HCT116 (cell line): Measurements from ENCODE around the gene INPP5F. TPM values are rescaled to one million over a fixed set of nuclear protein-coding genes. Genes with fewer than 3 reads are reported as not detected.

Source experiments
- ATAC-seq: fragments of 200-7000 bp; cut with Tn5 transposase; 2 replicates; pipeline ENCODE4 v1.9.1; 2020; ENCODE audit warnings: mild to moderate bottlenecking, moderate library complexity
- BruUV-seq: library from RNA; stranded (reverse); fragments of 400-500 nt; replicated peaks from 2 replicates; lab custom pipeline; 2021; lab: Mats Ljungman, UMichigan
- CTCF ChIA-PET: fragments of 300-600 bp; sonication (Branson Sonifier 250); formaldehyde crosslinking; loops from one replicate; lab custom pipeline; 2021; ENCODE audit warnings: antibody characterized with exemption; lab: Charles Lee
- POLR2A ChIA-PET: fragments of 300-600, 350-600 bp; sonication (Branson Sonifier 250); formaldehyde crosslinking; loops from one replicate; lab custom pipeline; 2021; ENCODE audit warnings: antibody characterized with exemption; lab: Charles Lee
- RAD21 ChIA-PET, 2 experiments: fragments of 300-600 bp; sonication (Branson Sonifier 250); formaldehyde crosslinking; loops; one replicate each; lab custom pipeline; 2023; ENCODE audit warnings: low total read pairs in 2 of 2; ENCODE audit not compliant: uncharacterized antibody in 2 of 2, unreplicated experiment in 2 of 2, low non-redundant PET in 1 of 2; lab: Charles Lee
- DNase-seq: peaks from one replicate; pipeline ENCODE4 v3.0.0-alpha.2; 2010; ENCODE audit warnings: low read depth, low spot score
- H2AFZ ChIP-seq: fragments of 200-600 bp; shearing (Covaris generic), sonication (generic); 2 replicates; pipeline ENCODE4 v1.6.1; 2017; ENCODE audit warnings: low read depth, mixed run types, mixed read lengths, antibody characterized with exemption, low read length; ENCODE audit not compliant: poor library complexity, severe bottlenecking
- H3K27ac ChIP-seq: 2 replicates; pipeline ENCODE4 v1.5.1; 2012; ENCODE audit warnings: low read depth, low read length
- H3K27me3 ChIP-seq: fragments of 200-600 bp; sonication (generic); 2 replicates; pipeline ENCODE4 v1.6.1; 2016; ENCODE audit warnings: mixed run types, low read length, mixed read lengths; ENCODE audit not compliant: insufficient read depth
- H3K36me3 ChIP-seq, 2 experiments: fragments of 200-500 bp in 1 of 2; fragments of 200-600 bp in 1 of 2; sonication (Bioruptor generic) in 1 of 2; sonication (generic) in 1 of 2; 2 replicates each; pipeline versions ENCODE4 v1.5.1 to v1.6.1; 2014 to 2016; ENCODE audit warnings: low read length in 2 of 2, inconsistent platforms in 1 of 2, mixed read lengths in 1 of 2, mixed run types in 1 of 2; ENCODE audit not compliant: insufficient read depth in 2 of 2, control insufficient read depth in 1 of 2
- H3K4me1 ChIP-seq, 2 experiments: fragments of 200-600 bp in 1 of 2; sonication (generic) in 1 of 2; 2 replicates each; pipeline versions ENCODE4 v1.5.1 to v1.6.1; 2012 to 2017; ENCODE audit warnings: low read length in 2 of 2, inconsistent platforms in 1 of 2, mild to moderate bottlenecking in 1 of 2, mixed read lengths in 1 of 2, mixed run types in 1 of 2, moderate library complexity in 1 of 2; ENCODE audit not compliant: insufficient read depth in 2 of 2, control insufficient read depth in 1 of 2
- H3K4me2 ChIP-seq: fragments of 200-600 bp; sonication (generic); 2 replicates; pipeline ENCODE4 v1.6.1; 2017; ENCODE audit warnings: mixed run types, low read length, mixed read lengths
- H3K4me3 ChIP-seq, 2 experiments: fragments of 200-600 bp in 1 of 2; sonication (generic) in 1 of 2; replicated peaks in 1 of 2; 2 replicates each; pipeline ENCODE4 v1.5.1; 2011 to 2016; ENCODE audit warnings: low read length in 2 of 2, control low read depth in 1 of 2, low read depth in 1 of 2, mild to moderate bottlenecking in 1 of 2, mixed read lengths in 1 of 2, mixed run types in 1 of 2
- H3K79me2 ChIP-seq: fragments of 200-600 bp; sonication (generic); 2 replicates; pipeline ENCODE4 v1.6.1; 2017; ENCODE audit warnings: mild to moderate bottlenecking, mixed run types, low read length, moderate library complexity, mixed read lengths; ENCODE audit not compliant: insufficient read depth
- H3K9ac ChIP-seq: fragments of 200-600 bp; sonication (generic); 2 replicates; pipeline ENCODE4 v1.6.1; 2016; ENCODE audit warnings: low read length, mixed read lengths
- H3K9me2 ChIP-seq: fragments of 200-600 bp; sonication (generic), shearing (Covaris generic); 2 replicates; pipeline ENCODE4 v1.6.1; 2017; ENCODE audit warnings: mixed run types, mild to moderate bottlenecking, moderate library complexity; ENCODE audit not compliant: insufficient read depth
- H3K9me3 ChIP-seq, 2 experiments: fragments of 200-500 bp in 1 of 2; fragments of 200-600 bp in 1 of 2; sonication (Bioruptor generic) in 1 of 2; sonication (generic) in 1 of 2; 2 replicates each; pipeline ENCODE4 v1.6.1; 2014 to 2017; ENCODE audit warnings: low read length in 2 of 2, mixed read lengths in 2 of 2, inconsistent platforms in 1 of 2, low read depth in 1 of 2, mild to moderate bottlenecking in 1 of 2, mixed run types in 1 of 2, moderate library complexity in 1 of 2; ENCODE audit not compliant: control insufficient read depth in 1 of 2, insufficient read depth in 1 of 2
- H4K20me1 ChIP-seq: fragments of 200-600 bp; sonication (generic), shearing (Covaris generic); 2 replicates; pipeline ENCODE4 v1.6.1; 2017; ENCODE audit warnings: mixed run types, mild to moderate bottlenecking, moderate library complexity; ENCODE audit not compliant: insufficient read depth
- CBX3 ChIP-seq: IDR thresholded peaks from 2 replicates; pipeline ENCODE4 v1.6.1; 2012; ENCODE audit warnings: low read depth
- EGR1 ChIP-seq: IDR thresholded peaks from 2 replicates; pipeline ENCODE4 v1.6.1; 2012; ENCODE audit warnings: low read depth
- EZH2 ChIP-seq: fragments of 200-600 bp; sonication (generic); IDR thresholded peaks from 2 replicates; pipeline ENCODE4 v1.6.1; 2017; ENCODE audit warnings: antibody characterized with exemption, mixed run types
- EZH2phosphoT487 ChIP-seq: fragments of 200-600 bp; IDR thresholded peaks from 2 replicates; pipeline ENCODE4 v1.6.1; 2018; ENCODE audit warnings: antibody characterized with exemption, borderline replicate concordance
- FOSL1 ChIP-seq: IDR thresholded peaks from 2 replicates; pipeline ENCODE4 v1.6.1; 2012; ENCODE audit warnings: low read depth
- MAX ChIP-seq: IDR thresholded peaks from 2 replicates; pipeline ENCODE4 v1.6.1; 2012
- POLR2AphosphoS5 ChIP-seq: IDR thresholded peaks from 2 replicates; pipeline ENCODE4 v1.6.1; 2011; ENCODE audit warnings: mild to moderate bottlenecking, low read depth, low read length, moderate library complexity
- SP1 ChIP-seq: IDR thresholded peaks from 2 replicates; pipeline ENCODE4 v1.6.1; 2012; ENCODE audit warnings: low read depth
- SRF ChIP-seq: IDR thresholded peaks from 2 replicates; pipeline ENCODE4 v1.6.1; 2012; ENCODE audit warnings: low read depth
- YY1 ChIP-seq: IDR thresholded peaks from 2 replicates; pipeline ENCODE4 v1.6.1; 2011; ENCODE audit warnings: low read length, low read depth, moderate library complexity, mild to moderate bottlenecking; ENCODE audit not compliant: insufficient replicate concordance; ENCODE audit errors: extremely low read depth
- ZFX ChIP-seq: fragments of 450-650 bp; IDR thresholded peaks from 2 replicates; pipeline ENCODE4 v1.6.1; 2017
- intact Hi-C: fragments of 100-400 bp; cut with micrococcal nuclease; formaldehyde crosslinking; loops from 2 replicates; pipeline ENCODE4 v1.10.0; 2022
- total RNA-seq: library from RNA; stranded (reverse); gene quantifications from one replicate; pipeline ENCODE4 v1.2.1, GENCODE V29; 2021; ENCODE audit not compliant: unreplicated experiment
- TF ChIP-seq, protein P1 (sequence below): IDR thresholded peaks from 2 replicates; pipeline ENCODE4 v1.6.1; 2011; ENCODE audit warnings: mild to moderate bottlenecking, low read length, moderate library complexity; ENCODE audit not compliant: insufficient replicate concordance; ENCODE audit errors: extremely low read depth

The INPP5F gene
- total RNA-seq, 1 experiment from 2014 or later = 21.6 TPM

GRCh38 chr10:119680050-119680449 is 45.8 kb upstream of the INPP5F start (continued):
- TF ChIP-seq EZH2 = no peak
- TF ChIP-seq, protein P1, sequence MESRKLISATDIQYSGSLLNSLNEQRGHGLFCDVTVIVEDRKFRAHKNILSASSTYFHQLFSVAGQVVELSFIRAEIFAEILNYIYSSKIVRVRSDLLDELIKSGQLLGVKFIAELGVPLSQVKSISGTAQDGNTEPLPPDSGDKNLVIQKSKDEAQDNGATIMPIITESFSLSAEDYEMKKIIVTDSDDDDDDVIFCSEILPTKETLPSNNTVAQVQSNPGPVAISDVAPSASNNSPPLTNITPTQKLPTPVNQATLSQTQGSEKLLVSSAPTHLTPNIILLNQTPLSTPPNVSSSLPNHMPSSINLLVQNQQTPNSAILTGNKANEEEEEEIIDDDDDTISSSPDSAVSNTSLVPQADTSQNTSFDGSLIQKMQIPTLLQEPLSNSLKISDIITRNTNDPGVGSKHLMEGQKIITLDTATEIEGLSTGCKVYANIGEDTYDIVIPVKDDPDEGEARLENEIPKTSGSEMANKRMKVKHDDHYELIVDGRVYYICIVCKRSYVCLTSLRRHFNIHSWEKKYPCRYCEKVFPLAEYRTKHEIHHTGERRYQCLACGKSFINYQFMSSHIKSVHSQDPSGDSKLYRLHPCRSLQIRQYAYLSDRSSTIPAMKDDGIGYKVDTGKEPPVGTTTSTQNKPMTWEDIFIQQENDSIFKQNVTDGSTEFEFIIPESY = no peak
- TF ChIP-seq YY1 = peak; percentile 62
- peak; percentile 76 for TF ChIP-seq SP1
- no peak; the same call in 1 of the 2 replicates for TF ChIP-seq MAX
- peak; percentile 80 for TF ChIP-seq CBX3
- TF ChIP-seq SRF = no peak
- peak; percentile 77 for TF ChIP-seq FOSL1
- TF ChIP-seq EZH2phosphoT487 = no peak
- TF ChIP-seq POLR2AphosphoS5 = no peak; the same call in 1 of the 2 replicates
- no peak for TF ChIP-seq EGR1
- TF ChIP-seq ZFX = no peak
- TF ChIP-seq, all 23 proteins: peak for 6

DNA sequence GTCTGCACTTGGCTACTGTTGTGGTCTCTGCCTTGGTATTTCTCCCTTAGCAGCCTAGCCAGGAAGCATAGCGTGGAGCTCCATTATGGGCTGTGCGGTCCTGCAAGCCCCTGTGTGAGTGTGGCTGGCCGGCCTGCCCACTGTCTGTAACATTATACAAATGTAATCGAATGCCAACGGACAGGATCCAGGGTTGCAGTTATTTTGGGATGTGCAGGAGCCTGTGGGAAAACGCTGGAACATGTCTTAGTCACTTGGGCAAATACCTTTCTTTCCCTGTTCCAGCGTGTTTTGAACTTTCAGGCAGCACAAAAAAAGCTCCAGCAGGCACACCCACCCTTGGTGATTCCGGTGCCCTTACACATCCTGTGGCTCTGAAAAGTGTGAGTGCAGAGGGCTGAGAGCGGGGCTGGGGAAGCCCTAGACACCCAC is 45.2 kb upstream of the INPP5F start:
- Histone ChIP-seq H2AFZ (no peak overlapping the region), H3K27me3 (no peaks in the 10 kb centered on the region), H3K4me2 (peak overlapping the region; percentile 60), H3K27ac (peak overlapping the region; percentile 1; the same call in 1 of the 2 replicates), H3K4me3 (no peak overlapping the region), H3K79me2 (peaks cover 4% of the 10 kb centered on the region; the same call in 1 of the 2 replicates), H3K9me2 (no peaks in the 10 kb centered on the region), H3K9ac (peak overlapping the region; percentile 10), H4K20me1 (no peaks in the 10 kb centered on the region), H3K9me3 (no peaks in the 10 kb centered on the region), H3K36me3 (peaks cover 17 to 19% of the 10 kb centered on the region in 2 experiments), H3K4me1 (peaks cover 41 to 50% of the 10 kb centered on the region in 2 experiments)
- CTCF ChIA-PET = interaction anchor here (1.4 to 2.8 kb wide), 2 partner anchors 72 to 179 kb away, joined by 8 to 14 read pairs; no protein-coding TSS in a partner anchor
- TF ChIP-seq SRF = no peak
- 0 out of 2 replicates have a peak, but pooled peaks have one; percentile 30 for TF ChIP-seq SP1
- no TSS peak for BruUV-seq
- POLR2A ChIA-PET = interaction anchor here (1.0 to 2.4 kb wide), 3 partner anchors 13 to 30 kb away, joined by 3 to 7 read pairs (median 4); partner anchors contain the start of gene BAG3
- intact Hi-C loops = loop anchor here (10.0 kb wide), 1 partner anchor 744 kb away; no protein-coding TSS in a partner anchor
- ATAC-seq (peak; percentile 18; the same call in 1 of the 2 replicates), DNase-seq (no peak)
- RAD21 ChIA-PET = no interaction called here
